Kidney tubule cell (primary cell): Measurements from ENCODE around the gene STOX2.
"Not testable (repeated sequence)": the region's sequence is repeated elsewhere in the genome, so short reads cannot be mapped to it uniquely, and the experiment has no call there.

Source experiments
- DNase-seq: peaks from one replicate; pipeline ENCODE4 v3.0.0-alpha.2; 2018; ENCODE audit warnings: low spot score

STOX2 gene

DNA sequence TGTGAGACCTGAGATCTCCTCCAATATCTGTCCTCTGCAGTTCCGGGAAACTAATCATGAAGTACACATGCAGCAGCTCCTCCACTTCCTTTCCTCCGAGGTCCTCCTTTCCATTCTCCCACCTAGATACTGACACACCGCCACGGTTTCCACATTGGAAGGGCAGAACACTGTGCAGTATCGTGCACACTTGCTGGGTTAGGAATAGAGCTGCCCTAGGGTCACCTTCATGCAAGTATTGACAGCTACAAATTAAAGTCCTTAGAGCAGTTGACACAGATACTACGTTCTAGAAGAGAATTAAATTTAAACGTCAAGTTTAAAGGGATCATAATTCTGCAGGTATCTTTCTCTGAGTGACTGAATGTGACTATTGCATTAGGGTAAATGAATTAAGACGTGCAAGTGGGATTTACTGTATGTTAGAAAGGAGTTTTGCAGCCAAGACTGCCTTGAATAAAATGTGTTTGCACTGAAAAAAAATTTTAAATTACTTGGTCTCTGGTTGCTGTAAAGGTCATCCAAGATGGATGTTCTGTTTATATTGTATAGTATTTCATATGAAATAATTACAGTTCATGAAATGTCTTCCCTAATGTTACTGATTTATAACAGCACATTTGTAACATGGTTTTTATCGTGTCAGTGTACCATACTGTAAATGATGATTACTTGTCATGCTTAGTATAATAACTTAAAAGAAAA, 117.7 kb downstream of the STOX2 start:
- DNase-seq: no peak

- peak; percentile 18 for DNase-seq
Measured at GRCh38 chr4:184024637-184025036, 119.5 kb downstream of the STOX2 start.

DNA sequence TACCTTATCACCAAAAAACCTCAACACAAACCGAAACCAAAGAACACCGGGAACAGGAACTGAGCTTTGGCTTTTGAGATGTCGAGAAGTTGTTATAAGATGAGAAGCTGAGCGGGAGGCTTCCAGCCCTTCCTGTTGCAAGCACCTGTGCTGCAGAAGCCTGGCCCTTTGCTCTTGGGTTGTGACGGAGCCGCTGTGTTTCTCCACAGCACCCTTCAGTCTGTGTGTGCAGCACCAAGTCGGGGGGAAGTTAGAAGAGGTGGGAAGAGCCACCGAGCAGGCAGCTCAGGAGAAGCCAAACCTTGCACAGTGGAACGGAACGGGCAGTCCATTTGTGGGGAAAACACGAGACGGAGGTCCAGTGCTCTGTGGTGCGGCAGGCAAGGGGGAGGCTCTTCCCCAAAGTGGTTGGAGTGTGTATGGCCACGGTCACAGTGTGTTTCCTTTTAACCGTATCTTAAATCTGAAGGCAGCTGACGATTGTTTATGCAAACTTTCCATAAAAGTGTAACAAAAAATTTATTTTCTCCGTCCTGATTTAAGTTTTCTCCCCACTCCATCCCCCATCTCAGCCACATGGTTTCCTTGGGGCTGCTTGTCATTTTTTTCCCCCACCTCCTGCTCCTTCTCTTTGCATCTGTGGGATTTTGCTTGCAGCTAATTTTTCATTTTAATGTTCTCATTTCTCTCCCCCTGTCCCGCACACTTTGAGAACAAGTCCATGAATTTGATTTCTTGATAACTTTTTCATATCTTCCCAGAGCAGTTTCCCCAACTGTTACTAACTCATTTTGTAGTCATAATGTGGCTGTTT, 123.7 kb downstream of the STOX2 start:
- DNase-seq: no peak

GRCh38 chr4:184030036-184030435, 124.9 kb downstream of the STOX2 start:
- no peak for DNase-seq

- no peak for DNase-seq
Measured at GRCh38 chr4:184030764-184031163, 125.7 kb downstream of the STOX2 start.

- peak; percentile 65 for DNase-seq
Measured at GRCh38 chr4:184032091-184032490, 127.0 kb downstream of the STOX2 start.

DNA sequence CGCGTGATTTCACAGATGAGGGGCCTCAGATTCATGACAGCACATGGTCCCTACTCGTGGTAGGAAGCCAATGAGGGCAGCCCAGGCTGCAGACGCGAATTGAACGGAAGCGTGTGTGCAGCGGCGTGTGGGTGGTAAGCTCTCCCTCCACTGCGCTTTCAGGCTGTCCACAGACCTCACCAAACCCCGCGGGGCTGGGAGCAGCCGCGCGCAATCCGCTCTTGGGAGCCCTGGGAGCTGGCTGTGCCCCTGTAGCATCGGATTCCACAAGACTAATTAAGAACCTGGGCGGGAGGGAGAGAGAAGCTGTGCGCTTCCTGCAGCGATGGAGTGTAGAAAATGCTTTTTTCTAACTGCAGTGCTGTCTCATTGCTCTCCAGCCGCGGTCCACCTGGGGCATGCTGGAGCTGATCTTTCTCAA, 134.9 kb downstream of the STOX2 start:
- peak; percentile 27 for DNase-seq

DNA sequence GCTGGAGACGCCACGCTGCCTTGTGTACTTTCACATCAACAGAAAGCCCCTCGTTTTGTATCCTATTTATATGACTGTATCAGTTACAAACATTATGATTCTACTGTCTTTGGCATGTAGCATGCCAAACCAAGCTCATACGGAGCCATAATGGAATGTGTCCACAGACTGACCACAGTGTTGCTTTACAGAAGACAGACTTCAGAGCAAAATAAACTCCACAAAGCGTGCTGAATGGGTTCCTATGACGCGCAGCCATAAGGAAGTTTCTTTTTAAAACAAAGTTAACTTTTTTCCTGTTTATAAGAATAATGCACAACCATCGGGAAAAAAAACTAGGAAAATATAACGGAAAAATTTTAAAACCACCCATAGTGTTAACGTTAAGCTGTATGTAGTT, 136.0 kb downstream of the STOX2 start:
- DNase-seq: no peak

DNA sequence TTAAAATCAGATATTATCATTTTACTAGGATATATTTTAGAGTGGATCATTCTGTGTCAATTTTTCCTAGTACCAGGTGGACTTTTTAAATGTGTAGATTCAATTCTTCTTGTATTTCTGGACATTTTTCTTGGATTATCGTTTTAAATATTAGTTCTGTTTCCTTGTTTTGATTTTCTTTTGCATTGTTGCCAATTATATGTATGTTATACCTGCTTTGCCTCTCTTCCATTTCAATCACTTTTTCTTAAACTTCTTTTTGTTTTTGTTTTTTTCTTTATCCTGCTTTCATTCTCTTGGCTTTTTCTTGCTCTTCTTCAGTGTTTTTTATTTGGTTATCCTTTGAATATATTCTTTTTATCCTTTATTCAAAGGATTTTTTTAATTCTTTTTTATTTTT, 141.0 kb downstream of the STOX2 start:
- DNase-seq: no peak

- not testable (repeated sequence) for DNase-seq
Measured at GRCh38 chr4:184051262-184051661, 146.2 kb downstream of the STOX2 start.

DNA sequence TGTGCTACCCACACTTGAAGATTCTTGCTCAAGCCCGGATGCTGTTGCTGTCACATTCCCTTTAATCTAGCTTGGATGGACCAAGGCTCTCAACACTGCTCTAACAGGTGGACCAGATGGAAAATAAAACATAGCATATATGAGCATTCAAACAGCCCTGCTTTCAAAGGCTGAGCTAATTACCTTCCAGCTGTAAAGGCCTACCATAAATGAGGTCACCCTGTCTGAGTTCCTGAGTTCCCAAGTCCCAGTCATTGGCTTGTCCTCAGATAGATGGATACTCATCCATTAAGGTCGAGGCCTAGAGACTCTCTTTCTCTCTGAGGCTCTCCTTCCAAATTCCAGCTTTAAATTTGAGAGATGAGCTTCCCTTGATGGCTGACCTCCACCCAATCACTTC, 147.5 kb downstream of the STOX2 start:
- DNase-seq: no peak

GRCh38 chr4:184053434-184053833, 148.3 kb downstream of the STOX2 start:
- no peak for DNase-seq

DNA sequence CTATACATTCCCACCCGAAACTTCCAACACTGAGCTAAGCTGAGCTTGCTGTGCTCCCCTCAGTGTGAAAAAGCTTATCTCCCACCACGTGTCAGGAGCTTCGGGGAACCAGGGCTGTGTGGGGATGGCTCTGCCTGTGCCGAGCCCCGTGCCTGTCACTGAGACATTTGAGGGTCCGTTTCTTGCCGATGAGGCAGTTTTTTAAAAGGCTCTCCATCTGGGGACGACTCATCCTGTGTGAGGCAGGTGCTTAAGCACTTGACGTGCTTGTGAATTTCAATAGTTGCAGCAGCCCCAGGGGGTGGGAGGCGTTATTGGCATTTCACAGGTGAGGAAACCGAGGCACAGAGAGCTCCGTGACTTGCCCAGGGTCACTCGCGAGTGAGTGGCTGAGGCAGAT, 151.8 kb downstream of the STOX2 start:
- no peak for DNase-seq

GRCh38 chr4:184058026-184058425, 152.9 kb downstream of the STOX2 start:
- no peak for DNase-seq

DNA sequence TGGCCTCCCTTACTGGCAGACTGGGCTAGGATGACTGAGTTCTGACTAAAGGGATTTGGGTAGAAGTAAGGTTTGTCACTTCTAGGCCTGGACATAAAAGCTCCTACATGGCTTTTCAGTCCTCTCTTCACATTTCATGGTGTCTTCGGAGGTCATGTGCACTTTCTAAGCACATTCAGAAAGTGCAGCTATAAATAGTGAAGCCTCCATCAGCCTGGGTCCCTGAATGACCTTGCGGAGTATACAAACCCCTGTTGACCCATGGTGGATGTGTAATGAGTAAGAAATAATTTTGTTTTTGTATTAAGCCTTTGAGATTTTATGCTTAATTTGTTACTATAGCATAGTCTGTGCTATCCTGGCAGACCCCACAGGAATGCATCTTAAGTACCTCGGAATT, 154.0 kb downstream of the STOX2 start:
- DNase-seq: no peak

DNA sequence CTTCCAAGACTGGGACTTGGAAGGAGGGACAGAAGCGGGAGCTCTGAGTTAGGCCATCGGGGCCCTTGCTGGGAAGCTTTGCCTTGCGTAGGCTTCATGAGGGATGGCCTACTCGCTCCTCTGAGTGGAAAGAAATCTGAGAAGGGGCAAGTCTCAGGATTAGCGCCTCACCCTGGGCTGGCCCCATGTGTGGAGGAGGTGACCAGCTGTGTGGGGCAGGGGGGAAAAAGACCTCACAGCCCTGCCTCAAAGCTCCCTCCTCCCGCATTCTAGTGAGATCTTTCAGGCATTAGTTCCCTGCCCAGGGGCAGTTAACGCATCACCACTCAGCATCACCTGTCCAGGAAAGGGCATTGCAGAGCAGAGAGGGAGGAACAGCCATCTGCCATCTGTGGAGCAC, 156.5 kb downstream of the STOX2 start:
- DNase-seq: no peak

DNA sequence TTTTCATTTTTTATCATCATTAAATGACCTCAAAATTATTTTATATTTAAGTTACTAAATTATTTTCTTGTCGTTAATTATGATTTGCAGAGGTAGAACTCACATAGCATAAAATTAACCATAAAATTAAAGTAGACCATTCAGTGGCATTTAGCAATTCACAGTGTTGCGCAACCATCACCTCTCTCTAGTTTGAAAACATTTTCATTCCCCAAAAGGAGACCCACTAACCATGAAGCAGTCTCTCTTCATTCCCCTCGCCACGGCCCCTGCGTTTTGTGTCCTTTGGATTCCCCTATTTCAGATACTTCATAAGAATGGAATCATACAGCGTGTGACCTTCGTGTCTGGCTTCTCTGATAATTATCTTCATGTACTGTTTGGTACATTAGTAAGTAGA, 157.7 kb downstream of the STOX2 start:
- no peak for DNase-seq

DNA sequence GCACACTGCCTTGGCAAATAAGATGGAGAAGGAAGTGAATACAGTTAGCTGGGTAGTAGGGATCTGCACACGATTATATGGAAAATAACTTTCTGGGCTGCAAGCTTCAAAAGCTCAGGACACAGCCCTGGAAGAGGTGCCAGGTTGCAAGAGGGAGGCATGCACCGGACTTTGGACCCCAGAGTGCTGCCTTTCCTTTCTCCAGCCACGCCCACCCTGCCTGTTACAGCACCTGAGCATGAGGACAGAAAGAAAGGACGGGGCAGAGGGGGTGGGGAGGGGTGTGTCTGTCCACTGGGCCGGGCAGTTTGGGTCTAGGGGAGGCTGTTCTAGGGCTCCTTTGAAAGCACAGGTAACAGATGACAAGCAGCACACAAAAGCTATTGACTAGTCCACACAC, 159.8 kb downstream of the STOX2 start:
- no peak for DNase-seq

GRCh38 chr4:184066584-184067300, 161.6 kb downstream of the STOX2 start:
- peak; percentile 28 for DNase-seq

DNA sequence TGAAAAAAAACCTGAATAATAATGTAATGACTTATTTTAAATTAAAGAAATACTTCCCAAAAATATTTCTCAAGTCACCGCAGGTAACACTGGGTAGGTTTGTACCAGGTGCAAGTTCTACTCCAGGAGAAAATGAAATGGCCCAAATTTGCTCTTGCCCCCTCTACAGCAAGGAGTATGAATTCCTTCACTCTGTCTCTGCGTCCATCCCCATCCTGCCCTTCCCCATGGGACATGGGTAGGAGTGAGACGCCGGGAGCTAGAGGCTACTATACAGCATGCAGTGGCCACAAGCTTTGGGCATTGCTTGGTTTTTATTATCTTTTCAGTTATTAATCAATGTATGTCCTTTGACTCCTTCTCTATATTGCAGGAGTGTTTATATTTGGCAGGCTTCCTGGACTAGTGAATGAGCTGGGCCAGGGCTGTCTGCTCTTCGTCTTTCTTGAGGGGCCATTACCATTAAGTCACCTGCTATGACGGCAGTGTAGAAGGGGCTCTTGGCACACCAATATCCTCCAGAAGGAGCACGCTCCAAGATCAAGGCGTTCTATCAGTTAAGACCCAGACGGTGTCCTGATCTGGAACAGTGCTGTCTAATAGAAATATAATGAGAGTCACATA, 162.9 kb downstream of the STOX2 start:
- DNase-seq: no peak
